ENCODE measurements around the gene MIPOL1.

GRCh38 chr14:37579274-37579673 lies 381.5 kb downstream of the MIPOL1 start:
- TF ChIP-seq POLR2A (IDR thresholded peaks at IDR 0.05) (no peak), CTCF (IDR thresholded peaks at IDR 0.05) (no peak), EP300 (IDR thresholded peaks at IDR 0.05; ENCODE audit: low read depth) (no peak), POLR2AphosphoS5 (IDR thresholded peaks at IDR 0.05) (no peak)
